KMS-11 (cell line): Measurements from ENCODE around the gene CRYAB.

ENCODE experiments used
- H2AFZ ChIP-seq: fragments of 200-600 bp; sonication (generic); 2 replicates; pipeline ENCODE4 v1.6.1; 2016; ENCODE audit warnings: antibody characterized with exemption, mixed run types, low read depth
- H3K27ac ChIP-seq: fragments of 200-600 bp; sonication (generic); 2 replicates; pipeline ENCODE4 v1.6.1; 2016; ENCODE audit warnings: mild to moderate bottlenecking, mixed run types
- H3K27me3 ChIP-seq: fragments of 200-600 bp; sonication (generic); 2 replicates; pipeline ENCODE4 v1.6.1; 2017; ENCODE audit warnings: mild to moderate bottlenecking, low read depth, mixed run types, moderate library complexity; ENCODE audit not compliant: insufficient read depth
- H3K36me3 ChIP-seq: fragments of 200-600 bp; sonication (generic); 2 replicates; pipeline ENCODE4 v1.6.1; 2017; ENCODE audit warnings: mild to moderate bottlenecking, mixed run types; ENCODE audit not compliant: insufficient read depth
- H3K4me1 ChIP-seq: fragments of 200-600 bp; sonication (generic); 2 replicates; pipeline ENCODE4 v1.6.1; 2016; ENCODE audit warnings: mild to moderate bottlenecking, low read depth, mixed run types; ENCODE audit not compliant: poor library complexity, severe bottlenecking
- H3K4me2 ChIP-seq: fragments of 200-600 bp; sonication (generic); 2 replicates; pipeline ENCODE4 v1.7.0; 2016; ENCODE audit warnings: mild to moderate bottlenecking, mixed run types
- H3K4me3 ChIP-seq: fragments of 200-600 bp; sonication (generic); IDR thresholded peaks from 2 replicates; pipeline ENCODE4 v1.6.1; 2017; ENCODE audit warnings: low read depth, low read length, mixed read lengths; ENCODE audit not compliant: insufficient read depth
- H3K79me2 ChIP-seq: fragments of 200-600 bp; sonication (generic); 2 replicates; pipeline ENCODE4 v1.6.1; 2016; ENCODE audit warnings: low read depth, mixed run types; ENCODE audit not compliant: insufficient read depth
- H3K9ac ChIP-seq: fragments of 200-600 bp; sonication (generic); 2 replicates; pipeline ENCODE4 v1.6.1; 2016; ENCODE audit warnings: mild to moderate bottlenecking, mixed run types
- H4K20me1 ChIP-seq: fragments of 200-600 bp; sonication (generic); 2 replicates; pipeline ENCODE4 v1.6.1; 2016; ENCODE audit warnings: mild to moderate bottlenecking, mixed run types; ENCODE audit not compliant: insufficient read depth
- CTCF ChIP-seq: fragments of 200-600 bp; sonication (generic); conservative IDR thresholded peaks from 2 replicates; pipeline ENCODE4 v1.6.1; 2017; ENCODE audit warnings: low read depth, mild to moderate bottlenecking, antibody characterized with exemption, low read length, moderate library complexity, mixed read lengths

The CRYAB gene

GRCh38 chr11:111921541-111922230, 10.1 kb upstream of the CRYAB start:
- no peak overlapping the region for H2AFZ ChIP-seq
- H3K9ac ChIP-seq: no peak overlapping the region
- H3K4me3 ChIP-seq: no peak overlapping the region
- no peaks in the 10 kb centered on the region for H4K20me1 ChIP-seq
- no peaks in the 10 kb centered on the region for H3K27me3 ChIP-seq
- H3K79me2 ChIP-seq: no peaks in the 10 kb centered on the region
- no peak for TF ChIP-seq CTCF
- no peak overlapping the region for H3K27ac ChIP-seq
- H3K4me1 ChIP-seq: peaks cover 22% of the 10 kb centered on the region
- no peaks in the 10 kb centered on the region for H3K36me3 ChIP-seq
- H3K4me2 ChIP-seq: no peak overlapping the region

DNA sequence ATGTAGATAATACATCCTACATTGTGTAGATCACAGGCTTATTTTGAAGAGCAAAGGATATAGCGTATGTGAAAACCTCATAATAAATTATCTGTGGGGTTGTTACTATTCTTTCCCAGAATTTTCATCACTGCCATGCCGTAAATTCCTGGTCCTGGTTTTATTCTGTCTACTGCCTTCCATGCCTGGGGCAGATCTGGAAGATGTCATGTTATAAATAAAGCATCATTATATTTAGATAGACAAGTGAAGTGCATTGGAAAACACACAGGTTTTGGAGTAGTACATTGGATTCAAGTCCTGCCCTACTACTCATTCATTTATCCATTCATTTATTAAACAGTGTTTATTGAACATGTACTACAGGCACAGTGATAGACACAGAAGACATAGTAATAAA, 9.3 kb upstream of the CRYAB start:
- no peaks in the 10 kb centered on the region for H3K79me2 ChIP-seq
- no peaks in the 10 kb centered on the region for H3K27me3 ChIP-seq

GRCh38 chr11:111918390-111919256, 7.1 kb upstream of the CRYAB start, which contains the start of gene C11orf52:
TSS of gene C11orf52 (plus strand) at chr11:111918913. CDS start at chr11:111918973, 60 bp downstream.
- 0 out of 2 replicates have a peak within 1 kb of the TSS, but pooled peaks have one; percentile 21 for H3K4me2 ChIP-seq
- no peak within 1 kb of the TSS for H3K4me3 ChIP-seq
- no peaks in the 10 kb centered on the region for H3K36me3 ChIP-seq
- H3K27ac ChIP-seq: no peak within 1 kb of the TSS
- no peak for TF ChIP-seq CTCF
- no peaks in the 10 kb centered on the region for H4K20me1 ChIP-seq
- no peak within 1 kb of the TSS for H2AFZ ChIP-seq
- no peaks in the 10 kb centered on the region for H3K79me2 ChIP-seq
- H3K27me3 ChIP-seq: no peaks in the 10 kb centered on the region
- peaks cover 11% of the 10 kb centered on the region for H3K4me1 ChIP-seq
- H3K9ac ChIP-seq: no peak within 1 kb of the TSS

More for the DNA sequence above, 9.3 kb upstream of the CRYAB start:
- Histone ChIP-seq H3K4me1 (peaks cover 16% of the 10 kb centered on the region), H3K27ac (no peak overlapping the region), H3K4me2 (no peak overlapping the region), H4K20me1 (no peaks in the 10 kb centered on the region), H3K36me3 (no peaks in the 10 kb centered on the region), H3K4me3 (no peak overlapping the region), H3K9ac (no peak overlapping the region), H2AFZ (no peak overlapping the region)
- TF ChIP-seq CTCF: no peak

DNA sequence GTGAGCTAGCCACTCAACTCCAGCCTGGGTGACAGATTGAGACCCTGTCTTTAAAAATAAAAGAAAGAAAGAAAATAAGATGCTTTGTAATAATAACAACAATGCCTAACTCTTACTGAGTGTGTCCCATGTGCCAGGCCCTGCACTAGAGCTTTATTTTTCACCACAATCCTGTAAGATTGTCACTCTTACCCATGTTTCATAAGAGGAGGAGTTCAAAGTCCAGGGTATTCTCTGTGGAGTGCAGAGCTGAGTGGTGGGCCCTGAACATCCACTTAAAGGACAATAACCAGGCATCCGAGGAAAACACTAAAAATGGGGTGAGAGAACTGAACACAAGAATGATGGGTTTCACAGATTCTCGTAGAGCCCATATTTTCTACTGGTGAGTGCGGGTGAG, 6.2 kb upstream of the CRYAB start:
- no peaks in the 10 kb centered on the region for H3K27me3 ChIP-seq
- no peak overlapping the region for H3K27ac ChIP-seq
- no peaks in the 10 kb centered on the region for H3K36me3 ChIP-seq
- 0 out of 2 replicates have a peak overlapping the region, but pooled peaks have one; percentile 21 for H3K4me2 ChIP-seq
- H4K20me1 ChIP-seq: no peaks in the 10 kb centered on the region
- H3K9ac ChIP-seq: no peak overlapping the region
- no peak overlapping the region for H2AFZ ChIP-seq
- H3K4me3 ChIP-seq: no peak overlapping the region
- peaks cover 11% of the 10 kb centered on the region for H3K4me1 ChIP-seq
- TF ChIP-seq CTCF: no peak
- H3K79me2 ChIP-seq: no peaks in the 10 kb centered on the region
